ENCODE measurements around the gene EN1.

Gene EN1

GRCh38 chr2:118830118-118830517, 17.3 kb downstream of the EN1 start:
- DNase-seq (ENCODE audit: low spot score) (no peak), ATAC-seq (ENCODE audit: low read depth) (no peak)
- Histone ChIP-seq H3K27me3 (ENCODE audit: insufficient read depth, poor library complexity, severe bottlenecking) (peaks cover 92% of the 10 kb centered on the region), H3K9me3 (ENCODE audit: severe bottlenecking) (no peaks in the 10 kb centered on the region), H3K4me3 (ENCODE audit: severe bottlenecking) (no peak overlapping the region), H3K4me1 (ENCODE audit: insufficient read depth, poor library complexity, severe bottlenecking) (no peaks in the 10 kb centered on the region), H3K27ac (ENCODE audit: poor library complexity, severe bottlenecking) (no peak overlapping the region), H3K36me3 (ENCODE audit: low read depth) (no peaks in the 10 kb centered on the region)
- no peak for TF ChIP-seq CTCF (IDR thresholded peaks at IDR 0.05; ENCODE audit: poor library complexity, severe bottlenecking)

DNA sequence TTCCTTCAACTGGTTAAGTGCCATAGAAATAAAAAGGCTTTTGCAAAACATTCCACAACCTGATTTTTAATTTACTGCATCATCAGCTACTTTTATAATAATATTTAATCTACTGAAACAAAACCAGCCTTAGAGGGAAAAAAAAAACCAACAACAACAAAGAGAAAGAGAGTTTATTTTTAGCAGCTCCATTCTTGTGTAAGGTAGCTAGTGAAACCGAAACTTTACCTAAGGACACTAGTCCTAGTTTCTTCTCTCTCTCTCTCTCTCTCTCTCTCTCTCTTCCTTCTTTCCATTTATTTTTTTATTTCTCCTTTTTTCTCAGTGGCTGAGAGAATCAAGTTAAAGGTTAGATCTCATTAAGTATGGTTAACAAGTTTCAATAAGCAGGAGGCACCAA, 21.4 kb downstream of the EN1 start:
- H3K4me3 ChIP-seq (ENCODE audit: severe bottlenecking), result no peak overlapping the region

GRCh38 chr2:118823633-118824032, 23.8 kb downstream of the EN1 start:
- ATAC-seq (ENCODE audit: low read depth), result no peak
- no peak for TF ChIP-seq CTCF (IDR thresholded peaks at IDR 0.05; ENCODE audit: poor library complexity, severe bottlenecking)
- Histone ChIP-seq H3K9me3 (ENCODE audit: severe bottlenecking) (no peaks in the 10 kb centered on the region), H3K4me1 (ENCODE audit: insufficient read depth, poor library complexity, severe bottlenecking) (no peaks in the 10 kb centered on the region), H3K27me3 (ENCODE audit: insufficient read depth, poor library complexity, severe bottlenecking) (peaks cover 85% of the 10 kb centered on the region), H3K27ac (ENCODE audit: poor library complexity, severe bottlenecking) (no peak overlapping the region), H3K36me3 (ENCODE audit: low read depth) (no peaks in the 10 kb centered on the region), H3K4me3 (ENCODE audit: severe bottlenecking) (no peak overlapping the region)
- no peak for DNase-seq (ENCODE audit: low spot score)

More for the DNA sequence above, 21.4 kb downstream of the EN1 start:
- no peaks in the 10 kb centered on the region for H3K4me1 ChIP-seq (ENCODE audit: insufficient read depth, poor library complexity, severe bottlenecking)
- ATAC-seq (ENCODE audit: low read depth) (no peak), DNase-seq (ENCODE audit: low spot score) (no peak)
- no peak for TF ChIP-seq CTCF (IDR thresholded peaks at IDR 0.05; ENCODE audit: poor library complexity, severe bottlenecking)
- no peaks in the 10 kb centered on the region for H3K9me3 ChIP-seq (ENCODE audit: severe bottlenecking)
- peaks cover 92% of the 10 kb centered on the region for H3K27me3 ChIP-seq (ENCODE audit: insufficient read depth, poor library complexity, severe bottlenecking)
- no peaks in the 10 kb centered on the region for H3K36me3 ChIP-seq (ENCODE audit: low read depth)
- H3K27ac ChIP-seq (ENCODE audit: poor library complexity, severe bottlenecking), result no peak overlapping the region

GRCh38 chr2:118822572-118822971, 24.9 kb downstream of the EN1 start:
- no peak for ATAC-seq (ENCODE audit: low read depth)
- no peak overlapping the region for H3K27ac ChIP-seq (ENCODE audit: poor library complexity, severe bottlenecking)
- no peaks in the 10 kb centered on the region for H3K36me3 ChIP-seq (ENCODE audit: low read depth)
- H3K9me3 ChIP-seq (ENCODE audit: severe bottlenecking), result no peaks in the 10 kb centered on the region
- no peak for DNase-seq (ENCODE audit: low spot score)
- no peak overlapping the region for H3K4me3 ChIP-seq (ENCODE audit: severe bottlenecking)
- no peak for TF ChIP-seq CTCF (IDR thresholded peaks at IDR 0.05; ENCODE audit: poor library complexity, severe bottlenecking)
- H3K4me1 ChIP-seq (ENCODE audit: insufficient read depth, poor library complexity, severe bottlenecking), result no peaks in the 10 kb centered on the region
- H3K27me3 ChIP-seq (ENCODE audit: insufficient read depth, poor library complexity, severe bottlenecking), result peaks cover 85% of the 10 kb centered on the region

GRCh38 chr2:118822015-118822414, 25.4 kb downstream of the EN1 start:
- Histone ChIP-seq H3K27ac (ENCODE audit: poor library complexity, severe bottlenecking) (no peak overlapping the region), H3K4me3 (ENCODE audit: severe bottlenecking) (no peak overlapping the region), H3K9me3 (ENCODE audit: severe bottlenecking) (no peaks in the 10 kb centered on the region), H3K36me3 (ENCODE audit: low read depth) (no peaks in the 10 kb centered on the region), H3K27me3 (ENCODE audit: insufficient read depth, poor library complexity, severe bottlenecking) (peaks cover 82% of the 10 kb centered on the region), H3K4me1 (ENCODE audit: insufficient read depth, poor library complexity, severe bottlenecking) (no peaks in the 10 kb centered on the region)
- DNase-seq (ENCODE audit: low spot score), result no peak
- TF ChIP-seq CTCF (IDR thresholded peaks at IDR 0.05; ENCODE audit: poor library complexity, severe bottlenecking), result no peak
- ATAC-seq (ENCODE audit: low read depth), result no peak

Measured in RWPE2 (cell line).